UCSD-AML1 (cell line): ENCODE results near the gene ATF3.
"Not testable (repeated sequence)": the region's sequence is repeated elsewhere in the genome, so short reads cannot be mapped to it uniquely, and the experiment has no call there.

Experiments used
- DNase-seq: peaks from one replicate; lab custom pipeline; 2025; ENCODE audit not compliant: unreplicated experiment; lab: John Stamatoyannopoulos, UW

The ATF3 gene

DNA sequence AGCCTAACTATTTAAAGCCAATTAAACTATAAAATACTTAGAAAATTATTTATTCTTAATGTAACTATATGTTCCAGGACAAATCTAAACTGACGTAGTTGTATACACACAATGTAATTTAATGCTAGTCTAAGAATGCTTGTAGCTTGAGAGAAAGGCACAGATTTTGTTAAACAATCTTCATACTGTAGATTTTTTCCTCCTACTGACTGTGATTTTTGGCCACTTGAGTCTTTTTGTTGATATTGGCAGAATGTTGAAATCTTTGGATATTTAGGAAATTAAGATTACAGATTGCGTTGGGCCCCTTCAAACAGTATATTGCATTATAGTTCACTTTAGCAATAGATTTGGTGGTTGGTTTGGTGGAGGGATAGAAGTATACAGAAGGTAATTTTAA is 40.5 kb downstream of the ATF3 start:
- no peak for DNase-seq

DNA sequence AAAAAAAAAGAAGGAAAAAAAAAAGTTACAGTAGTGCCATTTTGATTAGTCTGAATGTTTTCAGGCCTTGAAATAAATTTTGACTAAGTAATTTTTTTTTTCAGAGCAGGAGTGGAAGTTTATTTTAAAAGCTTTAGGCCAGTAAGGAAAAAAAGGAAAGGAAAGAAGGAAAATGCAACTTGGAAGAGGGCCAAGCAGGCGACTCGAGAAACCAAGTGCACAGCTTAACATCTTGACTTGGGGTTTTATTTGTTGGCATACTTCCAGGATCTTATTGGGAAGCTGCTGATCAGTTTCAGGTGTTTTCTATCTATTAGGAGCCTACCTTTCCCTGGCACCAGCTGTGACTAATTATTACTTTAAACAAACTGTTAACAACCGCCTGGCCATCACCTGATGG is 41.7 kb downstream of the ATF3 start:
- no peak for DNase-seq

DNA sequence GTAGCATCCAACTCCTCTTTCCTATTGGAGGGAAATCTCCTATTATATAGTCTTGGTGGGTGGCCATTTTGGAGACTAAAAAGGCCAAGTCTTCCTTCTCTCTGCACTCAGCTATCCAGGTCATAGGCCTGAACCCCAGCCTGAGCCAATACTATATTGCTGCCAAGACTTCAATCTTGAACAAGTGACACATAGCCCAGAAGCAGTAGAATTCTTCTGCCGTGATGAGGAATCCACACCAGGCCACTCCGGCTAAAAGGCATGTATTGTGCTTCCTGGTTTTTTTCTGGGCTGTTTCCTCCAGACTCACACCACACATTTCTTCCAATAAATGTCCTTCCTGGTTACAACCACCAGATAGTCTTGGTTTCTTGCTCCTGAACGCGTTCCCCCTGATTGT is 43.0 kb downstream of the ATF3 start:
- no peak for DNase-seq

DNA sequence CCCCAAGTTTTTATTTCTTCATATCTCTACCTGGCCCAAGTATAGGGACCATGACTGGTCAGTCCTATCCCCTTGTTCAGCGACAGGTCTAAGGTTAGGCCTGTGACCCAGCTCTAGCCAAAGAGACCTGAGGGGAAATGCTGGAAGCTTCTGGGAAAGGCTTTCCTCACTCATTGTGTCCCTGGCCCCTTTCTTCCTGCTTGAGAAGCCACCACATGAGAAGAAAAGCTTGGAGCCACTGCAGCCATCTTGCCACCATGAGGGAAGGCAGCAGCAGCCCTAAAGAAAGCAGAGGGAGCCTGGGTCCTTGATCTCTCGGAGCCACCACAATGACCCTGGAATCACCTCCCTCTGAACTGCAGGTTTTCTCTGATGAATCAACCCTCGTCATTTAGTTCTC is 43.4 kb downstream of the ATF3 start:
- DNase-seq: no peak

DNA sequence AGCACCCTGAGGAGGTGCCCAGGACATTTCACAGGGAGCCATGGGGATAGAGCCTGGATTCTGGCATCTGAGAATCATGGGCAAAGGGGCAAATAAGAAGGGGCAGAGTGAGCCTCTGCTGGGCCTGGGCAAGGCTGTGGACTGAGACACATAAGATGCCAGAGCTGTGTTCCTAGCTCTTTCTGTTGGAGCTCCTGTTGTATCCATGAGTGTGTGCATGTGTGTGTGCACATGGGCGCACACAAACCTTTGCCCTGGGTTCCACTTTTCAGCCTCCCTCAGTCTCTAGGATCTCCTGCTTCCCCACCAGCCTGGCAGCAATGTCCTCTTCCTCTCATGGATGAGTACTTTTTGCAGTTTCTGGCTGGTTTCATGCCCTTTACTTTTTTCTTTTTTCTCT is 44.0 kb downstream of the ATF3 start:
- no peak for DNase-seq

DNA sequence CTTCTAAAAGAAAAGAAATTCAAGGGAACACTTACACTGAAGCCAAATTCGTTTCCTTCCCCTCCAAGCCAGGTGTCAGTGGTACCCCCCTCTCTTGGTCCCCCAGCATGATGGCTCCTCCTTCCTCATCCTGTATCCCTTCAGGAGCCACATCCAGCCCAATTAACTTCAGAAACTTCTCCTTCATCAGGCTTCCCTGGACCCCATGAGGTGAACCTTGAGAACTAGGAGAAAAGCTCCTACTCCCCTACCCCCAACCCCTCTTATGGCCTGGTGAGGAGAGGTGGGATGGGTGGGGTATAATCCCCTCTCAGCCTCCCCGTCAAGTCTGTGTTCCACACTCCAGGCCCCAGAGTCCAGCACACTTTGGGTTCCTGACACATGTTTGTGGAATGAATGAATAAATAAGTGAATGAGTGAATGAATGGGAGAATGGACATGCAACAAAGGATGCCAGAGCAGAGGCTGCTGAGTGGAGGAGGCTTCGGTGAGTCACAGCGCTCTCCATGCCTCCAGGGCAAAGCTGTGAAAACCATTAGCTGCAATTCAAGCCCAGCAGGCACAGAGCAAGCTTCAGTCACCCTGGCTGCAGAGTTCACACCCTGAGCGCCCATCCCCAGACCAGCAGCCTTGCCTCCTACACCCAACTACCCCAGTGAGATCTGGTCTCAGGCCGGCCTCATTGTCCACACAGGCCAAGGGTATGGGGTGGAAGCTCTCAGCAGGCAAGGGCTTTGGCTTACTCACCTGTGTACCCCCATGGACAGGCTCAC is 47.3 kb downstream of the ATF3 start:
- no peak for DNase-seq

DNA sequence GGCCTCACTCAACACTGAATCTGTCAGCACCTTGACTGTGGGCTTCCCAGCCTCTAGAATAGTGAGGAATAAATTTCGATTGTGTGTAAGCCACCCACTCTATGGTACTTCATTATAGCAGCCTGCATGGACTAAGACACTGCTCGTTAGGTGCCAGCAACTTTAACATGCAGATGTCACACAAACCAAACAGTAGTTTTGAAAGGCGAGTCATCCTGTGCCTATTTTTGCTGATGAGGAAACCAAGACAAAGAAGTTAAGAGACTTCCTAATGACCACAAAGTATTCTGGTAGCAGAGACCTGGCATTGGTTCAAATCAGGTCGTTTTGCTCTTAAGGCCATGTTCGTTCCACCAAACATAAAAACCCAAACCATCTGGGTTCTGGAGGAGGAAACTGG is 48.2 kb downstream of the ATF3 start:
- no peak for DNase-seq

DNA sequence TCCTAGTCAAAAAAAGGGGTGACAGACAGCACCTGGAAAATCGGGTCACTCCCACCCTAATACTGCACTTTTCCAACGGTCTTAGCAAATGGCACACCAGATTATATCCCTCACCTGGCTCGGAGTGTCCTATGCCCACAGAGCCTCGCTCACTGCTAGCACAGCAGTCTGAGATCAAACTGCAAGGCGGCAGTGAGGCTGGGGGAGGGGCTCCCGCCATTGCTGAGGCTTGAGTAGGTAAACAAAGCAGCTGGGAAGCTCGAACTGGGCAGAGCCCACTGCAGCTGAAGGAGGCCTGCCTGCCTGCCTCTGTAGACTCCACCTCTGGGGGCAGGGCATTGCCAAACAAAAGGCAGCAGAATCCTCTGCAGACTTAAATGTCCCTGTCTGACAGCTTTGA is 49.7 kb downstream of the ATF3 start:
- not testable (repeated sequence) for DNase-seq

DNA sequence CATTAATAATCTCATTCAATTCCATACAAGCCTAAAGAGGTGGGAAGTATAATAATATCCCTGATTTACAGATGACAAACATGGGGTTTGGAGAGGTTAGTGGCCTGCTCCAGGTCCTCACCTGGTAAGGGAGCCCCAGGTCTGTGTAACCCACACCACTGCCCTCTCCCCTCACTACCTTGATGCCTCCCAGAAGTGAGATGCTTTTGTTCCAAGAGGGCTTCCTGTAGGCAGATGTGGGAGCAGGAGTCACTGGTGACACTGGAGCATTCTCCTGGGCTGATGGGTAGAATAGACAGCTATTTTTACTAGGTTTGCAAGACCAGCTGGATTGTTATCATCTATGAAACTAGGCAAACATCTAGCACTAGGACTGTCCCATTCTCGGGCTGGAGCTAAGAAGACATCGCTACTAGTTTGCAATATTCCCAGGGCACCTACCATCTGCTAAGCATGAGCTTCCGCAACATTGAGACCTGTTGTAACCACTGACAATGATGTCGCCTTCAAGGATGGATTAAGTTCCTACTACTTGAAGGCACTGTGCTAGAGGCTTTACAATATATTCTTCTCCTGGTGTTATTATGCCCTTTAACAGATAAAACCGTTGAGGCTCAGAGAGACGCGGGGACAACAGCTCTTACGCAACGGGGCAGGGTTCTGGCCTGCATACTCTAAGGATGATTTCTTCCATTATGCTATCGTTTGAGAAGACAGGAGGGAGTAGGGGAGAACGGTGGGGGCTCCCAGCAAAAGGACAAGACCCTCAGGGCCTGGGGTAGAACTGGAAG is 56.0 kb downstream of the ATF3 start:
- no peak for DNase-seq

DNA sequence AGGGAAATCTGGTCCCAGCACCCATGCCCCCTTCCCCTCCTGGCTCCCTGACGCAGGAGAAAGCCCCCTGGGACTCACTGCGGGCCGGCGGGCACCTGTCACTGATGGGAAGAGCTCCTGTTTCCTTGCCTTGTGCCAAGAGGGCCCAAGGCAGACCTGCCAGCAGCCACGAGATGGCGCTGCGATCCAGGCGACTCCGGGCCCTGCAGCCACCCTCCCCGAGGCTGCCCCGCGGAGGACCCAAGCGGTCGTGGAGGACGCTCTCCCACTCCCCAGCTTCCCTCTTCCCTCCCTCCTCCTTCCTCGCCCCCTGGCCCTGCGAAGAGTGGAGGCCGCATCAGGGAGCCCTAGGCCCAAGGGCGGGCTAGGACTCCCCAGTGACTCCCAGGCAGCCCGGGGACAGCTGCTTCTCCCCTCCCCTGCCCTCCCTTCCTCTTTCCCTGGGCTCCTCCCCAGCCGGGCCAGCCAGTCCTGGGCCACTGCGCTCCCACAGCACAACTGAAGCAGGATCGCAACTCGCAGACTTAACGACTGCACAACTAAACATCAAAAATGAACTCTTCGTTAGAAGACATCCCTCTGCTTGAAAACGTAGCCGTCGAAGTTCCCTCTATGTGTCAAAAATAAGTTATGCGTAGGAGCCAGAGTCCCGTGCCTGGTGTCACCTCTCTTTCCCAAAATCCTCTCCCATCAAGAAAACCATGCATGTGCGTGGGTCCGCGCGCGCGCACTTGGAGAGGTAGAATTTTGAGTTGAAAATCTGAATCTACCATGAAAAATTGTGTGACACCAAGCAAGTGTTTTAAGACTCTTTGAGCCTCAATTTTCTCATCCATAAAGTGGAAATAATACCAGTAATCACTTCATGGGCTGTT is 56.9 kb downstream of the ATF3 start:
- DNase-seq: peak; percentile 89

DNA sequence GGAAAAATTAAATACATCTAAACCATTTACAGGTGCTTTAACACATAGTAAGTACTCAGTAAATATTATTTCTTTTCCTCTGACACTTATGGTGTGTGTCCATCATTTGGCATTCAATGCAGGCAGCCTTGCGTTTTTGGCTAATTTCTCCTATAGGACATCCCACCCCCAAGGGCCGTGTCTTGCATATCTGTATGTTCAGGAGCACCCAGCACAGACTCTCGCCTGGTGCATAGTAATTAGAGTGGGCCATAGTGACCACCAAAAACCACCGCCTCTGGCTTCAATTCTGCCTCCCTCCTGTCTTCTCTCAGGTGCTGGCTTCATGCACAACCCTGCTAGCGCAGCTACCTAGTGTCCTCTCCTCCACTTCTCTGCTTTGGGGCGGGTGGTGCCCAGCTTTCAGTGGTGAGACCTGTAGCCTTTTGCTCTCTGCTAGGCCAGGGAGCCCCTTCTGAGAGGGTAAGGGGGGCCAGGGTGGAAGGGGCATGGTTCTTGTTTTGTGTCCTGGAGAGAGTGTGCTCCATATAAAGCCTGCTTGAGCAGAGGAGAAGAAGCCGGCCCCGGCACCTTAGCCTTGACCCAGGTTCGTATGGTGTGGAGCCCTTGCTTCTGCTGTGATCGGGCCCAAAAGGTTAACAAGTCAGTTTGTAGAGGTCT is 57.7 kb downstream of the ATF3 start:
- no peak for DNase-seq

DNA sequence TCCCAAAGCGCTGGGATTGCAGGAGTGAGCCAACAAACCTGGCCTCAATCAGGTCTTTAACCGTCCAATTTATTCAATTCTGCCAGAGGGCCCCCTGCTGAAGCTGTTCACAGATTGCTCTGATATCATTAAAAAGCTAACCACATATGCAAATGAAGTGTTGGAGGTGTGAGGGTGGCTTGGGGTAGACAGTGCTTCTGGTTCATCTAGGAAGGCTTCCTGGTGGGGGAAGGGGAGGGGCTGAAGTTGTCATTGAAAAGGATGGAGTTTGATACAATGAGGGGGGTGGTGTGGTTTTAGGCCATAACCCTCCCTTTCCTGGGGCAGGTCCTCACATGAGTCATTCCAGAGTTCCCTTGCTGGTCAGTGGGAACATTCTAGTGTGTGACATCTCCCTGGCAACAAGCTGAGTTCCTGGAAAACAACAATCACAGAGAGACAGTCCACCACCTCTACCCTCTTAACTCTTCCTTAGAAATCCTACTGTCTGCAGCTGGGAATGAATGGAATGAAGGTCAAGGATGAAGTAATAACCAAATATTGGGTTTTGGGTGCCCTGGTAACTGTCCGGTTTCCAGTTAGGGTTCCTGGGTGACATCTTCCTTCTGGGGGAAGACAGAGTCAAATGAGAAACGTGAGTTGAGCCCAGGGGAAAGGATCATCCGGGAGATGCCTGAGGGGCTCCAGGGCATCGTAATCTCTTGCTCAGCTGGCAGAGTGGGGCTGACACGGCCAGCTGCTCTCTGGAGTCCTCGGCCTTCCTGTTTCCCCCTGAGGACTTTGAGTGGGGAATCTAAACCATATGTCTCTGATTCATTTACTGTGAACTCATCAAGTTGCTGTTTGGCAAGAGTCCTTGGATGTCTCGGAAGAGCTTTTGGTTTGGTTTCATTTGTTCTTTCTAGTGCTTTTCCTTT is 58.9 kb downstream of the ATF3 start:
- no peak for DNase-seq

DNA sequence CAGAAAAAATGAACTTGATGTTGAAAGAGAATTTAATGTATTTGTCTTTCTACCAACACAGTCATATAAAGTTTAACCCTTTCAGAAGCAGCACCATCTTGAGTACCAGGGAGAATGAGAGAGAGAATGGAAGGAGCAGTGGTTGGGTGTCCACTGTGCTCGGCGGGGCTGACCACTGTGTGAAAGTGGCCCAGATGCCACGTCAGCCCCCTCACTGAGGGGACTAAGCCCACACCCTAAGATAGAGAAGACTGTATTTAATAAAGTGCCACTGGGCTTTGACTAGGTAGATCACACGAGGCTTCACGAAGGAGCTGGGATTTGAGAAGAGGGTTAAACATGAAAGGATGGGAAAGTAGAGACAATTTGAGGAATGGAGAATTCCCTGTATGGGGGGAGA is 59.9 kb downstream of the ATF3 start:
- DNase-seq: no peak

DNA sequence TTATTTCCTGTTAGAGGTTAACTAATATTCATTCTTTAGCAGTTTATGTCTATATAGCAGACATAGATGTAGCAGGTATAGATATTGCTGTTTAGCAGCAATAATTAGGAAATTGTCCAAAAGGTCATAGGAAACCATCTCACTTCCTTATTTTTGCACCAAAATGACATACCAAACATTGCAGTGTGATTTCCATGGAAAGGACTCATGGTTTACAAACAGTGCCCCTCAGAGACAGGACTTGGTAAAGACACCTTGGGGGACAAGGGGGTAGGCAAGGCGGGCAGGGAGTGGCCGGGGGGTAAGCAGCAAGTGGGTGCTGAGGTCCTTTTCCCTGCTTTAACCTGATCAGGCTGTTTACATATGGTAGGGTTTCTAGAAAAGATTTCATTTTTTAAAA is 60.5 kb downstream of the ATF3 start:
- DNase-seq: peak; percentile 27

DNA sequence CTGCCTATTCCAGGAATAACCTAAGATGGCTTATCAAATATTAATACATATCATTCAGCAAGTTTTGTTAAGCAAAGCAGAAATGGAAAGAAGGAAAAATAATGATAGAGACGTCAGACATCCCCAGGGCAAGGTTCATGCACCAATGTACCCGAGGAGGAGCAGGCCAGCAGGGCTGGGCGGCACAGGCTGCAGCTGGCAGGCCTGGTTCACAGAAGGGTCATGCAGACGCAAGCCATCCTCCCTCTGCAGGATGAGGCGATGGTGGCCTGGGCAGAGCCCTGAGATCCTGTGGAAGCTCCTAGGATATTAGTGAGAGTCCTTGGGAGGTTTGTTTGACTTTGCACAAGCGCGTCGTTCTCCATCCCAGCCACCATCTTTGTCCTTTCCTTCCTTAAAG is 61.0 kb downstream of the ATF3 start:
- DNase-seq: no peak

DNA sequence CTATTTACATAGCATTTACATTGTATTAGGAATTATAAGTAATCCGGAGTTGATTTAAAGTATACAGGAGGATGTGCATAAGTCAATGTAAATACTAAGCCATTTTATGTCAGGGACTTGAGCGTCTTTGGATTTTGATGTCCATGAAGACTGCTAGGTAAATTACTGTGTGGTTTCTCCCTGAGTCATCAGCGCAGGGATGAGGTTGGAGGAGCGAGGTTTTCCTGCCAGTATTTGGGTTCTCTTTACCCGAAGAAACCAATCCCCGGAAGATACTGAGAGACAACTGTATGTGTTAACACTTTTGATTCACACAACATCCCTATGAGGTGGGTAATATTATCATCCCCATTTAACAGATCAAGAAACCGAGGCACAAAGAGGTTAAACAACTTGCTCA is 61.7 kb downstream of the ATF3 start:
- no peak for DNase-seq
